ENCODE data around the gene SH3BP1.

DNA sequence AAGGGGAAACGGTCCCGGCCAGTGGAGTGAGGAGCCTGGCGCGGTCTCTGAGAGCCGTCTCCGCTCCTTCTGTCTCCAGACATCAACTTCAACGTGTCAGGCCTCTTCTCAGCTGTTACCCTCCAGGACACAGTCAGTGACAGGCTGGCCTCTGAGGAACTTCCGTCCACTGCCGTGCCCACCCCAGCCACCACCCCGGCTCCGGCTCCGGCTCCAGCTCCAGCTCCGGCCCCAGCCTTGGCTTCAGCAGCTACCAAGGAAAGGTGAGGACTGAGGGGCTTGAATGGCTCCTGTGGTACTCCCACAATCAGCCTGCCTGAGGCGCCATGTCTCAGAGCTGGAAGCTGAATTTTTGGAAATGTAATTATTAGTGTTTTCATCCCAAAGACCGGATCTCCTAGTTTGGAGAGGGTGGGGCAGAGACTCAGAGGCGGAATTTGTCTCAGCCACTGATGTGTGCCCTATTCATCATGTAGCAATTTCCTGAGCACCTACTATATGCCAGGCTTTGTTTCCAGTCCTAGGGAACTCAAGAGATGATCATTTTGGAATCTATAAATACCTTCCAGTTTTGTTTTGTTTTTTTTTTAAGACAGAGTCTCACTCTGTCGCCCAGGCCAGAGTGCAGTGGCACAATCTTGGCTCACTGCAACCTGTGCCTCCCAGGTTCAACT is 11.1 kb downstream of the SH3BP1 start:
- TF ChIP-seq TAF1 (IDR thresholded peaks at IDR 0.05; ENCODE audit: low read depth, low read length) (no peak), POLR2A (IDR thresholded peaks at IDR 0.05; ENCODE audit: control extremely low read depth in 1 of 2, low read depth in 2 of 2, low read length in 2 of 2) (no peak), CTCF (IDR thresholded peaks at IDR 0.05; ENCODE audit: control extremely low read depth in 1 of 3, insufficient read depth in 1 of 3, low read depth in 1 of 3, low read length in 3 of 3) (no peak), CREB1 (IDR thresholded peaks at IDR 0.05) (no peak), POLR2AphosphoS5 (IDR thresholded peaks at IDR 0.05; ENCODE audit: low read depth, low read length) (no peak), MAX (IDR thresholded peaks at IDR 0.05) (no peak), EZH2 (IDR thresholded peaks at IDR 0.05; ENCODE audit: low read depth, low read length, severe bottlenecking) (no peak), CEBPB (IDR thresholded peaks at IDR 0.05; ENCODE audit: low read depth, low read length) (no peak), RAD21 (IDR thresholded peaks at IDR 0.05 in 1 of 2, conservative IDR thresholded peaks at IDR 0.05 in 1 of 2; ENCODE audit: low read depth in 2 of 2, low read length in 2 of 2) (no peak), SP2 (IDR thresholded peaks at IDR 0.05; ENCODE audit: low read length) (no peak), CHD1 (IDR thresholded peaks at IDR 0.05; ENCODE audit: low read depth, low read length) (no peak), YY1 (IDR thresholded peaks at IDR 0.05; ENCODE audit: low read depth, low read length) (no peak), SP1 (IDR thresholded peaks at IDR 0.05; ENCODE audit: low read depth, low read length) (no peak), ZNF274 (IDR thresholded peaks at IDR 0.05; ENCODE audit: borderline replicate concordance, extremely low read depth, low read length) (no peak)

Measured in H1 (cell line).